Measurements from ENCODE around the gene CCDC69. TPM values are rescaled to one million over a fixed set of nuclear protein-coding genes. Genes with fewer than 3 reads are reported as not detected.

CCDC69 gene
- total and polyA plus RNA-seq, 2 of the 8 experiments (the other 6 are each of a cell fraction or from before 2014, with no cell fraction given): 8.4 to 10.8 TPM

DNA sequence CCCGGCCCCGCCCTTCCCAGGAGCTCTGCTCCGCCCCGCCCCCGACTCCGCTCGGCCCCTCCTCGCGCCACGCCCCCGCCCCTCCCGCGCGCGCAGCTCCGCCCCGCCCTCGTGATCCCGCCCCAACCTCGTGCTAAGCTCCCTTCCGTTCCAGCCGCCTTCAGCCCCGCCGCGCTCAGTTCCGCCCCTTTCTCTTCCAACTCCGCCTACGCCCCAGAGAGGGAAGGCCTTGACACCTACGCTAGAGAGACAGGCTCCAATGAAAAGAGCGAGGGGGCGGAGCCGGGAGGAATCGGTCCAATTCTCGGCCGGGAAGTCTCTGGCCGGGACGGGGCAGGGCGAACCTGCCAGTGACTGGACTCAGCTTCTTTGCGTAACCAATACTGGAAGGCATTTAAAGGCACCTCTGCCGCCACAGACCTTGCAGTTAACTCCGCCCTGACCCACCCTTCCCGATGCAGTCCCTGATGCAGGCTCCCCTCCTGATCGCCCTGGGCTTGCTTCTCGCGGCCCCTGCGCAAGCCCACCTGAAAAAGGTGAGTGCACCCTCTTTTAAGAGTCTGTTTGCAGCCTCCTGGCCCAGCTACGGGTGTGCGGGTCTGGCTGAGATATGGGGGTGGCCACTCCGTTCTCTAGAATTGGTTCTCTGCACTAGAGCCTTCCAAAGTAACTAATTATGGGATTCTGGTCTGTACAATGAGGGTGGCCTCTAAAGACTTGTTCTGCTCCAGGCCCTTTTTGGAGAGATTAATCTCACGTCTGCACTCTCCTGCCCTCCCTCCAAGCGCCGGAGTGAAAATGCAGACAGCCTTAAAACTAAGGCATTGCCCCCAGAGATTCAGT is 29.1 kb upstream of the CCDC69 start, which contains the start of gene GM2A (continued):
- TF ChIP-seq RAD21 (IDR thresholded peaks at IDR 0.05 in 1 of 2, conservative IDR thresholded peaks at IDR 0.05 in 1 of 2; ENCODE audit: low read depth in 2 of 2, low read length in 2 of 2) (no peak; a peak in 1 of 4 replicates), TBP (IDR thresholded peaks at IDR 0.05; ENCODE audit: low read depth, low read length) (peak; percentile 89), BCL11A (IDR thresholded peaks at IDR 0.05; ENCODE audit: low read depth in 2 of 2, low read length in 2 of 2) (no peak), KDM5A (IDR thresholded peaks at IDR 0.05; ENCODE audit: low read length) (no peak), EGR1 (IDR thresholded peaks at IDR 0.05; ENCODE audit: borderline replicate concordance, low read depth, low read length) (peak; percentile 88; the same call in 1 of the 2 replicates), EP300 (IDR thresholded peaks at IDR 0.05; ENCODE audit: borderline replicate concordance in 1 of 2, low read depth in 2 of 2, low read length in 2 of 2) (no peak), POLR2A (IDR thresholded peaks at IDR 0.05; ENCODE audit: control extremely low read depth in 1 of 2, low read depth in 2 of 2, low read length in 2 of 2) (peak in 1 of 2 experiments; percentile 92; a peak in 2 of 3 replicates), SIN3A (conservative IDR thresholded peaks at IDR 0.05 in 1 of 2, IDR thresholded peaks at IDR 0.05 in 1 of 2; ENCODE audit: low read depth in 1 of 2, low read length in 2 of 2) (0 out of 4 replicates have a peak, but pooled peaks of 1 of the 2 experiments have one; percentile 13), POLR2AphosphoS5 (IDR thresholded peaks at IDR 0.05; ENCODE audit: low read depth, low read length) (peak; percentile 86), ASH2L (IDR thresholded peaks at IDR 0.05; ENCODE audit: low read length) (peak; percentile 32), TAF7 (optimal IDR thresholded peaks at IDR 0.05; ENCODE audit: borderline replicate concordance, low read depth, low read length) (peak; percentile 27)
- TF ChIP-seq, protein P1, sequence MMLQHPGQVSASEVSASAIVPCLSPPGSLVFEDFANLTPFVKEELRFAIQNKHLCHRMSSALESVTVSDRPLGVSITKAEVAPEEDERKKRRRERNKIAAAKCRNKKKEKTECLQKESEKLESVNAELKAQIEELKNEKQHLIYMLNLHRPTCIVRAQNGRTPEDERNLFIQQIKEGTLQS (IDR thresholded peaks at IDR 0.05; ENCODE audit: insufficient read depth, low read depth, low read length): no peak
- TF ChIP-seq, protein P2, sequence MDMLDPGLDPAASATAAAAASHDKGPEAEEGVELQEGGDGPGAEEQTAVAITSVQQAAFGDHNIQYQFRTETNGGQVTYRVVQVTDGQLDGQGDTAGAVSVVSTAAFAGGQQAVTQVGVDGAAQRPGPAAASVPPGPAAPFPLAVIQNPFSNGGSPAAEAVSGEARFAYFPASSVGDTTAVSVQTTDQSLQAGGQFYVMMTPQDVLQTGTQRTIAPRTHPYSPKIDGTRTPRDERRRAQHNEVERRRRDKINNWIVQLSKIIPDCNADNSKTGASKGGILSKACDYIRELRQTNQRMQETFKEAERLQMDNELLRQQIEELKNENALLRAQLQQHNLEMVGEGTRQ (IDR thresholded peaks at IDR 0.05; ENCODE audit: low read length): 0 out of 2 replicates have a peak, but pooled peaks have one; percentile 4
